Ascending aorta (tissue), 2 donors: Measurements from ENCODE around the gene ENOX1. TPM values are rescaled to one million over a fixed set of nuclear protein-coding genes. Genes with fewer than 3 reads are reported as not detected.

Source experiments
- DNase-seq, 2 donors: peaks; one replicate each; pipeline ENCODE4 v3.0.0-alpha.2; 2019; ENCODE audit warnings: low spot score in 2 of 2
- H3K27ac ChIP-seq, 2 donors: fragments of 200-600 bp; sonication (generic); one replicate each; pipeline ENCODE4 v1.5.1; 2016 to 2017; ENCODE audit warnings: mild to moderate bottlenecking in 1 of 2
- H3K27me3 ChIP-seq: fragments of 200-600 bp; sonication (generic); one replicate; pipeline ENCODE4 v1.5.1; 2017
- H3K36me3 ChIP-seq, 2 donors: fragments of 200-600 bp; sonication (generic); one replicate each; pipeline ENCODE4 v1.5.1; 2016
- H3K4me1 ChIP-seq, 2 donors: fragments of 200-600 bp; sonication (generic); one replicate each; pipeline ENCODE4 v1.5.1; 2016 to 2017; ENCODE audit warnings: mild to moderate bottlenecking in 1 of 2
- H3K4me3 ChIP-seq, 2 donors: fragments of 200-600 bp; sonication (generic); one replicate each; pipeline ENCODE4 v1.5.1; 2016 to 2017; ENCODE audit warnings: mild to moderate bottlenecking in 1 of 2
- H3K9me3 ChIP-seq, 2 donors: fragments of 200-600 bp; sonication (generic); one replicate each; pipeline ENCODE4 v1.5.1; 2016
- CTCF ChIP-seq, 3 experiments: fragments of 200-600 bp in 2 of 3; fragments of 450-650 bp in 1 of 3; sonication (generic) in 2 of 3; IDR thresholded peaks; one replicate each; pipeline ENCODE4 v1.5.1; 2016 to 2019; ENCODE audit warnings: antibody characterized with exemption in 3 of 3, mild to moderate bottlenecking in 1 of 3, moderate library complexity in 1 of 3
- intact Hi-C: fragments of 100-400 bp; cut with DNase I; formaldehyde crosslinking; loops from one replicate; pipeline ENCODE4 v1.15.1; 2023
- total RNA-seq: library from RNA; depleted of rRNA; stranded (reverse); fragments of >200 nt; gene quantifications from one replicate; pipeline ENCODE4 v1.1.0, GENCODE V29; 2016

The ENOX1 gene
- total RNA-seq, 1 donor from 2014 or later: 0.21 TPM

GRCh38 chr13:43780666-43781065, 6.1 kb downstream of the ENOX1 start:
- TF ChIP-seq CTCF (IDR thresholded peaks at IDR 0.05): no peak
- H3K9me3 ChIP-seq: no peaks in the 10 kb centered on the region
- H3K4me3 ChIP-seq: no peak overlapping the region
- no peaks in the 10 kb centered on the region for H3K36me3 ChIP-seq
- H3K4me1 ChIP-seq: no peaks in the 10 kb centered on the region
- intact Hi-C loops: loop anchor here (10.0 kb wide), 1 partner anchor 346 kb away; no protein-coding TSS in a partner anchor
- no peaks in the 10 kb centered on the region for H3K27me3 ChIP-seq
- no peak overlapping the region for H3K27ac ChIP-seq
- no peak for DNase-seq

- intact Hi-C loops: no loop called here
- no peak for TF ChIP-seq CTCF (IDR thresholded peaks at IDR 0.05)
- H3K27me3 ChIP-seq: no peaks in the 10 kb centered on the region
- H3K4me1 ChIP-seq: no peaks in the 10 kb centered on the region
- DNase-seq: no peak
- no peaks in the 10 kb centered on the region for H3K36me3 ChIP-seq
- no peak overlapping the region for H3K27ac ChIP-seq
- H3K4me3 ChIP-seq: no peak overlapping the region
- no peaks in the 10 kb centered on the region for H3K9me3 ChIP-seq
Observed at GRCh38 chr13:43776501-43777079, 10.2 kb downstream of the ENOX1 start.

GRCh38 chr13:43776006-43776405, 10.8 kb downstream of the ENOX1 start:
- Histone ChIP-seq H3K36me3 (no peaks in the 10 kb centered on the region), H3K27ac (no peak overlapping the region), H3K27me3 (no peaks in the 10 kb centered on the region), H3K9me3 (no peaks in the 10 kb centered on the region), H3K4me1 (no peaks in the 10 kb centered on the region), H3K4me3 (no peak overlapping the region)
- no peak for TF ChIP-seq CTCF (IDR thresholded peaks at IDR 0.05)
- DNase-seq: no peak
- intact Hi-C loops: no loop called here

- no peaks in the 10 kb centered on the region for H3K4me1 ChIP-seq
- H3K4me3 ChIP-seq: no peak overlapping the region
- no peak overlapping the region for H3K27ac ChIP-seq
- H3K27me3 ChIP-seq: no peaks in the 10 kb centered on the region
- intact Hi-C loops: no loop called here
- no peak for DNase-seq
- TF ChIP-seq CTCF (IDR thresholded peaks at IDR 0.05): no peak
- no peaks in the 10 kb centered on the region for H3K9me3 ChIP-seq
- no peaks in the 10 kb centered on the region for H3K36me3 ChIP-seq
Observed at GRCh38 chr13:43773602-43774001, 13.2 kb downstream of the ENOX1 start.

GRCh38 chr13:43770871-43771270, 15.9 kb downstream of the ENOX1 start:
- Histone ChIP-seq H3K36me3 (no peaks in the 10 kb centered on the region), H3K4me3 (no peak overlapping the region), H3K27ac (no peak overlapping the region), H3K4me1 (peaks cover 0 to 3% of the 10 kb centered on the region in 2 donors), H3K27me3 (no peaks in the 10 kb centered on the region), H3K9me3 (no peaks in the 10 kb centered on the region)
- DNase-seq: no peak
- intact Hi-C loops: no loop called here
- TF ChIP-seq CTCF (IDR thresholded peaks at IDR 0.05): no peak

GRCh38 chr13:43769529-43769928, 17.2 kb downstream of the ENOX1 start:
- H3K36me3 ChIP-seq: no peaks in the 10 kb centered on the region
- no peak overlapping the region for H3K4me3 ChIP-seq
- TF ChIP-seq CTCF (IDR thresholded peaks at IDR 0.05): no peak
- H3K27me3 ChIP-seq: no peaks in the 10 kb centered on the region
- H3K27ac ChIP-seq: no peak overlapping the region
- H3K9me3 ChIP-seq: no peaks in the 10 kb centered on the region
- no peak for DNase-seq
- intact Hi-C loops: no loop called here
- peaks cover 0 to 3% of the 10 kb centered on the region in 2 donors for H3K4me1 ChIP-seq
